Spleen (tissue), 7 donors: ENCODE measurements around the gene WWC1.

Experiments
- CTCF ChIP-seq, 11 experiments: fragments of 200-600 bp in 7 of 11; fragments of 450-650 bp in 4 of 11; sonication (generic) in 4 of 11; IDR thresholded peaks in 8 of 11; conservative IDR thresholded peaks in 3 of 11; 1 replicate in 7 of 11; 2 replicates in 4 of 11; pipeline versions ENCODE4 v1.4.0 to v1.8.0; 2016 to 2021; ENCODE audit warnings: antibody characterized with exemption in 11 of 11, inconsistent platforms in 4 of 11, mild to moderate bottlenecking in 1 of 11
- POLR2A ChIP-seq, 3 donors: fragments of 450-650 bp; IDR thresholded peaks; one replicate each; pipeline ENCODE4 v1.5.1; 2017; ENCODE audit warnings: antibody characterized with exemption in 3 of 3, mild to moderate bottlenecking in 1 of 3
- donor health status: DM: no; HTN: no; CAD: no; lungs with moderate emphysema.
- donor health status: DM: no; HTN: no; CAD: no.
- donor health status: DM: no; HTN: no; CAD: no.

GRCh38 chr5:168401880-168402279, 110.4 kb downstream of the WWC1 start:
- no peak for TF ChIP-seq CTCF (IDR thresholded peaks at IDR 0.05 in 8 of 11, conservative IDR thresholded peaks at IDR 0.05 in 3 of 11)
- TF ChIP-seq POLR2A (IDR thresholded peaks at IDR 0.05) = no peak
